HG02840 (cell line): Measurements from ENCODE around the gene HES5.
A peak's percentile ranks its signal among the peaks of the same experiment; 100 is the strongest.
"Not testable (repeated sequence)": the region's sequence is repeated elsewhere in the genome, so short reads cannot be mapped to it uniquely, and the experiment has no call there.

ENCODE experiments used
- ATAC-seq: cut with Tn5 transposase; IDR thresholded peaks from one replicate; pipeline ENCODE4 v1.9.1; 2021; ENCODE audit warnings: mild to moderate bottlenecking, moderate library complexity, moderate number of reproducible peaks; ENCODE audit not compliant: unreplicated experiment, low FRiP score

Gene HES5

GRCh38 chr1:2529784-2530512 lies at the start of gene HES5:
TSS of gene HES5 (minus strand) at chr1:2530263. CDS start at chr1:2530164, 99 bp downstream.
- no peak for ATAC-seq

GRCh38 chr1:2578758-2579118 lies 48.7 kb upstream of the HES5 start:
- ATAC-seq, result no peak

- ATAC-seq, result peak; percentile 29
Observed at GRCh38 chr1:2577565-2578075, 47.6 kb upstream of the HES5 start.

- no peak for ATAC-seq
Observed at GRCh38 chr1:2575801-2576663, 46.0 kb upstream of the HES5 start.

- ATAC-seq, result no peak
Observed at GRCh38 chr1:2574350-2574749, 44.3 kb upstream of the HES5 start.

- ATAC-seq, result no peak
Observed at GRCh38 chr1:2573250-2573920, 43.3 kb upstream of the HES5 start.

GRCh38 chr1:2571348-2571747 lies 41.3 kb upstream of the HES5 start:
- no peak for ATAC-seq

GRCh38 chr1:2570332-2570731 lies 40.3 kb upstream of the HES5 start:
- ATAC-seq, result no peak

GRCh38 chr1:2569703-2570102 lies 39.6 kb upstream of the HES5 start:
- not testable (repeated sequence) for ATAC-seq

GRCh38 chr1:2569060-2569459 lies 39.0 kb upstream of the HES5 start:
- ATAC-seq, result no peak

GRCh38 chr1:2568187-2568816 lies 38.2 kb upstream of the HES5 start:
- ATAC-seq, result not testable (repeated sequence)

- no peak for ATAC-seq
Observed at GRCh38 chr1:2567083-2567679, 37.1 kb upstream of the HES5 start.

- no peak for ATAC-seq
Observed at GRCh38 chr1:2566101-2567045, 36.3 kb upstream of the HES5 start.

- no peak for ATAC-seq
Observed at GRCh38 chr1:2564815-2565374, 34.8 kb upstream of the HES5 start.

- no peak for ATAC-seq
Observed at GRCh38 chr1:2564006-2564814, 34.1 kb upstream of the HES5 start.

- ATAC-seq, result no peak
Observed at GRCh38 chr1:2563205-2563604, 33.1 kb upstream of the HES5 start.

- no peak for ATAC-seq
Observed at GRCh38 chr1:2561898-2562895, 32.1 kb upstream of the HES5 start.
